NCI-H226 (cell line): Measurements from ENCODE around the gene MRPL55.

Experiments used
- DNase-seq: peaks from one replicate; pipeline ENCODE4 v3.0.0-alpha.2; 2015

The MRPL55 gene

DNA sequence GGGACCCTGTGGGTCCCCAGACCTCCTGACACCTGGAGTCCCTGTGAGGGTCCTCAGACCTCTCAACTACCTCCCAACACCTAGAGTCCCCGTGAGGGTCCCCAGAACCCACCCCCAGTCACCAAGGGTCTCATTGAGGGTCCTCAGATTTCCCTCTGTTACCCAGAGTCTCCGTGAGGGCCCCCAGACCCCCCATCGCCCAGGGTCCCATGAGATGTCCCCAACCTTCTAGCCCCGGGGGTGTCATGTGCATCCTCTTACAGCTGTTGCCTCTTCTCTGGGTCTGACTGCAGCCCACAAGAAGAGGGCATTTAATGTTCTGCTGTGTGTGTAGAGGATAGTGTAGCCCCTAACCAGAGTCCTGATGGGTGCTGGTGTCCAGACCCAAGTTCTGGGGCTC is 38.7 kb upstream of the MRPL55 start:
- DNase-seq, result no peak

DNA sequence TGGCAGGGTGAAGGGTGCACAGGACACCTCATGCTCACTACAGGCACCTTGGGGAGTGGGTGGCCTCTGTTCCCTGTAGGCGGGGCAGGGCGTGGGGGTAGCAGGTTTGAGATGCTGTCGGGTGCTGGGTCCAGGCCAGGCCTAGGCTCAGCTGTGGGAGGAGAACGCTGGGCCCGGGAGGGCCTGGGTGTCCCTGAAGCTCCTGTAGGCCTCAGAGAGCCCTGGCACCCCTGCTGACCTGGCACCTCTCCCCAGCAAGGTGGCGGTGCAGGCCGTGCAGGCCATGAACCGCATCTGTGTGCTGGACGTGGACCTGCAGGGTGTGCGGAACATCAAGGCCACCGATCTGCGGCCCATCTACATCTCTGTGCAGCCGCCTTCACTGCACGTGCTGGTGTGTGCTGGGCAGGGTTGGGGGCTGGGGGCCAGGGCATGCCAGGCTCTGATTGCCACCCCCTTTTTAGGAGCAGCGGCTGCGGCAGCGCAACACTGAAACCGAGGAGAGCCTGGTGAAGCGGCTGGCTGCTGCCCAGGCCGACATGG is 38.1 kb upstream of the MRPL55 start:
- DNase-seq, result no peak

DNA sequence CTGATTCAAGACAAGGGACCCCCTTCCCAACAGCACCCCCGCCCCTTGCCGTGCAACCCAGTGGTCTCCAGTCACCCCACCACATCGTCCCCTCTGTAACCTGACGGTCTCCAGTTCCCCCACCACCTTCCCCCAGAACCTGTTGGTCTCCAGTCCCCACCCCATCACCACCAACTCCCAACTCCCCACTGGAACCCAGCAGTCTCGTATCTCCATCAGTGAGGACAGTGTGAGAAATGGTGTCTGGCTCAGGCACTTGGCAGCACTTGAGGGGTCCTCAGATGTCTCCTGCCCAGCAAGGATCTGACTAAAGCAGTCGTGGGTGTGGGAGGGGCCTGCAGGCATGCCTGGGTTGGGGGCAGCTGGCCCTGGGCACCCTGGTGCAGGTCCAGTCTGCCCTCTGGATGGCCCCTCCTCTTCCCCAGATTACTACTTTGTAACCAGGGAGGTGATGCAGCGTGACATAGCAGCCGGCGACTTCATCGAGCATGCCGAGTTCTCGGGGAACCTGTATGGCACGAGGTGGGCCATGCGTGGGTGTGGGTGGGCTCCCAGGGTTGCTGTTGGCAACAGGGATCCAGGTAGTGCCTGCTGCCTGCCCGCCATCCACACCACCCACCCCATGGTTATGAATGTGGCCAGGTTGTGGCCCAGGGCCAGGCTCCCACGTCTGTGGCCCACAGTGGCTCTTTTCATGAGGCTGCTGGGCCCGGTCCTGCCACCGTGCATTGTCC is 37.5 kb upstream of the MRPL55 start:
- DNase-seq, result no peak

DNA sequence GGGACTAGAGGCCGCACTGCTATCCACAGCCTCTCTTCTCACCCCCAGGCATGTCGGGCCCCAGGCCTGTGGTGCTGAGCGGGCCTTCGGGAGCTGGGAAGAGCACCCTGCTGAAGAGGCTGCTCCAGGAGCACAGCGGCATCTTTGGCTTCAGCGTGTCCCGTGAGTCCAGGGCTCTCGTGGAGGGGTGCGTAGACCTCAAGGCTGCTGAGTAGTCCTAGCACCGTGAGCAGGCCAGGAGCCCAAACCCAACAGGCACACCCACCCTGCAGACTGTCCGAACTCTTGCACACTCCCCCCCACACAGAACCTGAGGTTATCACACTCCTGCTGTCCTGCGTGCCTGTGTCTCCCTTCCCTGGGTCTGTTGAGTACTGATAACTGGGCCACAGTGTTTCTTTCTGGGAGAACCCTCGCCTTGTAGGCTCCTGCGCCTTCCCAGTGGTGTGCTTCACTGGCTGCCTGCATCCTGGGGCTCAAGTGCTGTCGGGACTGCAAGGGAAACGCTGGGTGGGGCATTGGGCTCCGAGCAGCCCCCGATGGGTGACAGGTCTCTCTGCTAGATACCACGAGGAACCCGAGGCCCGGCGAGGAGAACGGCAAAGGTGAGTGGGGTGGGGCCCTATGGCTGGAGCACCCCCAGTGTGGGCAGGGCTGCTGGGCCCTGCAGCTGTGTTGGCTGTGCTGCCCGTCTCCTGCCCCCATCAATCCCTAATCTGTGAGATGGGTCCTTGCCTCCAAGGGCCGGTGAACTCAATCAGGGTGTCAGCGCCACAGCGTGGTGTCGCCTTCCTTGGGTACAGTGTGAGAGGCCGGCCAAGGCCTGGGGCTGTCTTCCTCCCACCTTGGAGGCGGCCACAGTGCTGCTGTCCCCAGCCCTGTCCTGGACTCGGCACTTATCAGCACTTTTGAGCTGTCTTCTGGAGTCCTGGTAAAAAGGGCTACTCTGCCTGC is 36.6 kb upstream of the MRPL55 start:
- DNase-seq, result no peak

- no peak for DNase-seq
These were observed 35.9 kb upstream of the MRPL55 start for GRCh38 chr1:228144993-228145343.

GRCh38 chr1:228144193-228144992 is 35.3 kb upstream of the MRPL55 start:
- DNase-seq, result no peak

DNA sequence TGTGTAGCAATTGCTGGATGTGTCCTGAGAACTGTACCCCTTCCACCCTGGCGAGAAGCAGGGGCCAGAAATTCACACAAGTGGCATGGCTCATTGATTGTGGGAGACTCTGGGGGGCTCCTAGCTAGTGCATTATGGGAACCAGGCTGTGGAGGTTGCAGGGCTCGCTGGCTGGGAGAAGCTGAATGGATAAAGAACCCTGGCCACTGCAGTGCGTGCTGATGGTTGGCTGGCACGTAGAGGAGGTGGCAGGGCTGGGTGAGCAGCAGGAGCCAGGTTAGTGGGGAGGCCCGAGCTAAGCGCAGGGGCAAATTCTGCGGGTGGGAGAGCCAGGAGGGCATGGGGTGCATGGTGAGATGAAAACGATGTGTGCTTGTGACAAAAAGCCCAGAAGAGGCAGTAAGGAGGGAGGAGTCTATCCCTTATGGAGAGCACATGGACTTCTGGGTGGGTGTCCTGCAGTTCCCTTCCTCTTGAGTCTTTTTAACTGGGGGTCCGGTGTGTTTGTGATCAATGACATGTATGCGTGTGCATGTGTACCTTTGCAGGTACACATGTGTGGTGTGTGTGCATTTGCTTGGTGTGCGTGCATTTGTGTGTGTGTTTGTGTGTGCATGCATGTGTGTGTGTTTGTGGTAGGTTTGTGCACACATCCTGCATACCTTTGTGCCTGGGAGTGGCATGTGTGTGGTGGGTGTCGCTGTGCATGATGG is 34.5 kb upstream of the MRPL55 start:
- no peak for DNase-seq

- no peak for DNase-seq
These were observed 33.6 kb upstream of the MRPL55 start for GRCh38 chr1:228142701-228143136.

DNA sequence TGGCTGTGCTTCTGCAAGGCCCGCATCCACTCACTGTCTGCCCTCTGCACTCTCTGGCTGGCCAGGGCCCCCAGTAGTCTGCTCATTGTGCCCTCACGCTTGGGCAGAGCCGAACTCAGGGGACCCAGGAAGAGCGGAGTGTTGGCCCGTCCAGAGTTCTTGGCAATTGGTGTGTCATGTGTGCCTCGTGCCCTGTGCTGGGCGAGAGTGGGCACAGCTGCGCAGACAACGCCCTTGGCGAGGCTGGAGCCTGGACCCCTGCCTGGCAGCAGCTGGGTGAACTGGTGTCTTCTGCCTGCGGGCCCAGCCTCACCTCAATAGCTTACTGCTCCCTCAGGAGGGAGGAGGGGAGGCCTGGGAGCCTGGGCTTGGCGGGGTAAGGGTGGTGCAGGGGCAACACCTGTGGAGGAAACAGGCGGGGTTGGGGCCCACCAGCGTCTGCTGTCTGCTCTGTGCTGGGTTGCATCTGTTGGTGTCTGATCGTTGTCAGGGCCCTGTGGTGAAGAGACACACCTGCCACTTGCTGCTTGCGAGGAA is 33.1 kb upstream of the MRPL55 start:
- no peak for DNase-seq

GRCh38 chr1:228141226-228142044 is 32.3 kb upstream of the MRPL55 start:
- peak; percentile 48 for DNase-seq

DNA sequence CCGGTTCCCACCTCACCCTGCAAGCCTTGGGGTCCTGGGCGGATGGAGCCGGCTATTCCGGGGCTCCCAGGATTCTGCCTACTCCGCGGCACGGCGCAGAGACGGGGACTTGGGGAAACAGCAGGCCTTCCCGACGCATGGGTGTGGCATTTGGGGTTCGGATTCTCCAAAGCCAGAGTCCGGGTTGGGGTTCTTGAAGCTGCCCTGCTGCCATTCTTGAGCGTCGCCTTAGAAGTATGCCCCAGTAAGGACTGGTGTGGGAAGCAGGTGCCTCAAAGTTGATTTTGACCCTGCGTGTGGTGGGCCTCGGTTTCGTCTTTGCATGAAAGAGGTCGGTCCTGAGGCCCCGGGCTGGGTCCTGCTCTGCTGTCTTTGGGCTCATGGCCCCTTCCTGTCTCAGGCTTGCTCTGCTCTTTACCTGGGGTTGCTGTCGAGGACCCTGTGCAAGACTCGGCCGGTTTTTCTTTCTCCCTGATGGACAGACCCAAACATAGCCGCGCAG is 31.7 kb upstream of the MRPL55 start:
- no peak for DNase-seq

DNA sequence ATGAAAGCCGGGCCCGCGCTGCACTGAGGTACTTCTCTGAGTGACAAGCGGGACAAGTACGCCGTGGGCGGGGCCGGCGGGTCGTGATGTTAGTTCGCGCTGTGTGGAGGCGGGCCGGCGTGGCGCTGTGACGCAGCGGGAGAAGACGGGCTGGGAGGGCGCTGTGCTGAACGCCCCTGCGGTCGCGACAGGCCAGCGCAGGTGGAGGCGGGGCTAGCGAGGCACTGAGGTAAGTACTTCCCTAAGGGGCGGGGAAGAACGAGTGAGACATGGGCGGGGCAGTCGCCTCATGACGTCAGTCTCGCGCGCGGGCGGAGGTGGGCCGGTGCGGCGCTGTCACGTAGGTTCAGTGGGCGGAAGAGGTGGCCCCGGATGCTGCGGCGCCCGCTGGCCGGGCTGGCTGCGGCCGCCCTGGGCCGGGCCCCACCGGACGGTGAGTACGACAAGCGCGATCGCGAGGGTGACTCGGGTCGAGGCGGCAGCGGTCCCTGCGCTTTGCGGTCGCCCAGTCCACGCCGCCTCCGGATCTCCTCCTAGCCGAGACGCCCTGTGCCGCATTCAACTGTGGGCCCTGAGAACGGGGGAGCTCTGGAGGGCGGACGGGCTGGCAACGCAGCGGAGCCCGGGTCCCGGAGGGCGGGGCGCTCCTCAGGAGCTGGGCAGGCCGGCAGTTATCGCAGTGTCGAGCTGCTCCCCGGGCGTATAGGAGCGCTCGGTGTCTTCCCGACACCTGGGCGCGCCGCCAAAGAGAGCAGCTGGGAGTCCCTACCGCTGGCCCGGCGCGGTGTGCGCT is 31.0 kb upstream of the MRPL55 start, which contains the start of gene GUK1:
Gene GUK1, plus strand, starts transcription at position 349 of the 793 bp plus-strand sequence. Its CDS starts 24 bp downstream, at position 373.
- DNase-seq, result peak; percentile 90

DNA sequence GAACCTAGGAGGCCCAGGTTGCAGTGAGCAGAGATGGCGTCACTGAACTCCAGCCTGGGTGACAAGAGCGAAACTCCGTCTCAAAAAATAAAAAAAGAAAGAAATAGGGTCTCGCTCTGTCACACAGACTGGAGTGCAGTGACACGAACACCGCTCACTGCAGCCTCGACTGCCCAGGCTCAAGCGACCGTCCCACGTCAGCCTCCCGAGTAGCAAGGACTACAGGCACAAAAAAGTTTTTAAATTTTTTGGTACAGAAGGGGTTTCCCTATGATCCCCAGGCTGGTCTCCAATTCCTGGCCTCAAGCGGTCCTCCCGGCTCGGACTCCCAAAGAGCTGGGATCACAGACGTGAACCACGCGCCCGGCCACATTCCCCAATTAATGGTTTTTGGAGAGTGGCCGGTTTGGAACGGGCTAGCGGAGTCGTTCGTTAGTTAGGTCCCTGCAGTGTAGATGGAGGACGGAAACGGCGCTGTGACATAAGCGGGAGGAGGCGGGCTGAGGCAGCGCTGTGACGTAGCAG is 30.4 kb upstream of the MRPL55 start:
- DNase-seq, result no peak

- no peak for DNase-seq
These were observed 27.8 kb upstream of the MRPL55 start for GRCh38 chr1:228136901-228137300.

DNA sequence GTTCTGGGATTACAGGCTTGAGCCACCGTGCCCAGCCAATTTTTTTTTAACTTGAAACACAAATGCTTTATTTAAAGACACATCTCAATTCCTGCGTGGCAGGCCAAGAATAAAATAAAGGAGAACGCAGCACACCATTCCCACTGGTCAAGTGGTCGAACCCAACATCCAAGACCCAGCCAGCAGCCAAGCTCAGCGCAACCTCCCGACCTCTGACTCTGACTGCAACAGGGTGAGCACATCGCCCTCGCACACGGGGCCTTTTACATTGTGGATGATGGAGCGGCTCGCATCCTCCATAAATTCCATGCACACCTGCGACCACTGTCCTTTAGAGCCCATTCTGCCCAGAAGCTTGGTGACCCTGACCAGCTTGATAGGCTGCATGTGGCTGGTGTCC is 25.5 kb upstream of the MRPL55 start:
- DNase-seq, result no peak

DNA sequence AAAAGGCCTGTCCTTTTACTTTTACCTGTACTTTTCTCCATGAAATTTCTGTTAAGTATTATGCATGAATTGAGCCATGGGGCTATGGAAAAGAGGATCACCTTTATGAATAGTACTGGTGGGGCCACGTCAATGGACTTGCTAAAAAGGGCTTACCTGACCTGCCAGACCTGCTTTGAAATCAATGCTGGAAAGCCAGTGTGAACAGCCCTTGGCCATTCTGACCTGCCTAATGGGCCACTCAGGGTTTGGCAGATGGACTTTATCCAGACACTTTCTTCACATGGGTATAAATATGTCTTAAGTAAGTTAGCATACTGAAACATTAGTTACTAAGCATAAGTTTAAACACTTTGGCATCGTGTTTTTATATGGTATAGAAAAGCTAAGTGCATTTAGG is 22.7 kb upstream of the MRPL55 start:
- DNase-seq, result no peak

DNA sequence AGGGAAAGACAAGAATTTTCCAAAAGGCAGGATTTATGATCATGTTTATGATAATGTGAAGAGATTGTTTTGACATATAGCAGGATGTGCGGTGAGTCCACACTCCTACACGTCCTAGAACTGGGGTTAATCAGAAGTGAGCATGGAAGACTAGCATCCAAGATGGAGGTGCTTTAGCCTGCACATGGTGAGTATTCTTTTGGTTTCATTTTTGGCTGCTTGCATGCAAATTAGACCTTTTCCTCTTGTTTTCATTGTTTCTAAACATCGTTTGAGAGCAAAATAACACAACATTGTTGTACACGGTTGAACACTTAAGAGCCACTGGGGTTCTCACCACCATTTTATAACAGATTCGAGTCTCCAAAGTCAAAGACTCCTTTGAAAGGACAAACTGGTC is 16.1 kb upstream of the MRPL55 start:
- DNase-seq, result no peak

DNA sequence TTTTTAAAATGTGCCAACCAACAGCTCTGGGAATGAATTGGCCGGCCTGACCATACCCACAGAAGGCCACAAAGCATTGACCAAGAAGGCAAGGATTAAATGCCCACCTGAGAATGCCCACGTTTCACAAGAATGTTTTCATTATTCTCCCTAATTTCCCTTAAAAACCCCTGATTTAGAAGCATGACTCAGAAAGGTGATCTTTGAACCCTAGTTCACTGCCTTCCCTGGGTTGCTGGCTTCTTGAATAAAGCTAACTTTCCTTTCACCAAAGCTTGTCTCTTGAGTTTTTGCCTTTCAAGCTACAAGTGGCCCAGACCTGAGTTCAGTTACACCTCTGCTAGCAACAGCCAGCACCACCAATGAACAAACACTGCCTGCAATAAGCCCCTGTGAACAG is 14.4 kb upstream of the MRPL55 start:
- DNase-seq, result no peak

DNA sequence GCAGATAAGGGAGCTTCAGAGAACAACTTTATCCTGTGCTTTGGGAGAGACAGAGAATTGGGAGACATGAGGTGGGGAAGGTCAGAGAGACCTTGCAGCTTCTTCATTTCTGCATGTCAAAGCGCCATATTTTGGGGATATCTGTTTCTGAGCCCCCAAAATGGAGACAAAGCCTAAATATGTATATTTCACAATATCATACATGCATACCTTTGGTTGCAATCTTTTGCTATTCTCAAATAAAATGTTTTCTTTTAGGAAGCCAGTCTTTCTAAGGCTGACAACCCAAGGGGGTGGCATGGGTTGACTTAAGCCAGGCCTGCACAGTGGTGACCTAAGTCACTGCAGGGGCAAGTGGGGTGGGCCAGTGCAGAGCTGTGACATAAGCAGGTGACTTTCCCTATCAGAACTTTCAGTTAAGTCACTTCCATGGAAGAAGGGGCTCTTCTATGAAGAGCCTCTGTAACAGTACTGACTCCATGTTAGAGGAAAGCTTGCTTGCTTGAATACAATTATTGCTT is 13.9 kb upstream of the MRPL55 start:
- no peak for DNase-seq
